Naive B cell (primary cell): ENCODE results near the gene RET. TPM values are rescaled to one million over a fixed set of nuclear protein-coding genes. Genes with fewer than 3 reads are reported as not detected.
A peak's percentile ranks its signal among the peaks of the same experiment; 100 is the strongest.

Experiments
- ATAC-seq, 2 donors: fragments of 150-1000 bp; cut with Tn5 transposase; 2 replicates each; pipeline ENCODE4 v1.10.0; 2021; ENCODE audit warnings: low read depth in 2 of 2, mild to moderate bottlenecking in 2 of 2, moderate library complexity in 2 of 2
- DNase-seq: peaks from one replicate; pipeline ENCODE4 v3.0.0; 2022
- H3K27ac Mint-ChIP-seq, 6 donors: one replicate each; pipeline ENCODE4 v1.8.0; 2020 to 2022; ENCODE audit warnings: mild to moderate bottlenecking in 6 of 6, mixed read lengths in 6 of 6, moderate library complexity in 5 of 6, inconsistent platforms in 2 of 6
- H3K27me3 Mint-ChIP-seq, 3 donors: one replicate each; pipeline ENCODE4 v1.8.0; 2021 to 2022; ENCODE audit warnings: mixed read lengths in 3 of 3, mild to moderate bottlenecking in 1 of 3
- H3K36me3 Mint-ChIP-seq, 2 donors: one replicate each; pipeline ENCODE4 v1.8.0; 2020 to 2022; ENCODE audit warnings: mixed read lengths in 2 of 2, inconsistent platforms in 1 of 2, mild to moderate bottlenecking in 1 of 2
- H3K4me1 Mint-ChIP-seq, 3 donors: one replicate each; pipeline ENCODE4 v1.8.0; 2020 to 2022; ENCODE audit warnings: mixed read lengths in 3 of 3, inconsistent platforms in 1 of 3, mild to moderate bottlenecking in 1 of 3, moderate library complexity in 1 of 3
- H3K4me3 Mint-ChIP-seq, 8 donors: one replicate each; pipeline ENCODE4 v1.8.0; 2020 to 2022; ENCODE audit warnings: mild to moderate bottlenecking in 8 of 8, mixed read lengths in 8 of 8, moderate library complexity in 8 of 8, inconsistent platforms in 2 of 8
- H3K9me3 Mint-ChIP-seq, 7 donors: one replicate each; pipeline ENCODE4 v1.8.0; 2020 to 2022; ENCODE audit warnings: mixed read lengths in 7 of 7, mild to moderate bottlenecking in 5 of 7, inconsistent platforms in 2 of 7, moderate library complexity in 1 of 7
- polyA plus RNA-seq, 6 donors: library from polyadenylated mRNA; unstranded; fragments of 300-500 nt; fragmentation: Illumina TruSeq; gene quantifications; one replicate each; pipeline ENCODE4 v1.2.3, GENCODE V29; 2021; ENCODE audit warnings: low read depth in 6 of 6

RET gene
- polyA plus RNA-seq, 6 donors from 2014 or later: not detected

DNA sequence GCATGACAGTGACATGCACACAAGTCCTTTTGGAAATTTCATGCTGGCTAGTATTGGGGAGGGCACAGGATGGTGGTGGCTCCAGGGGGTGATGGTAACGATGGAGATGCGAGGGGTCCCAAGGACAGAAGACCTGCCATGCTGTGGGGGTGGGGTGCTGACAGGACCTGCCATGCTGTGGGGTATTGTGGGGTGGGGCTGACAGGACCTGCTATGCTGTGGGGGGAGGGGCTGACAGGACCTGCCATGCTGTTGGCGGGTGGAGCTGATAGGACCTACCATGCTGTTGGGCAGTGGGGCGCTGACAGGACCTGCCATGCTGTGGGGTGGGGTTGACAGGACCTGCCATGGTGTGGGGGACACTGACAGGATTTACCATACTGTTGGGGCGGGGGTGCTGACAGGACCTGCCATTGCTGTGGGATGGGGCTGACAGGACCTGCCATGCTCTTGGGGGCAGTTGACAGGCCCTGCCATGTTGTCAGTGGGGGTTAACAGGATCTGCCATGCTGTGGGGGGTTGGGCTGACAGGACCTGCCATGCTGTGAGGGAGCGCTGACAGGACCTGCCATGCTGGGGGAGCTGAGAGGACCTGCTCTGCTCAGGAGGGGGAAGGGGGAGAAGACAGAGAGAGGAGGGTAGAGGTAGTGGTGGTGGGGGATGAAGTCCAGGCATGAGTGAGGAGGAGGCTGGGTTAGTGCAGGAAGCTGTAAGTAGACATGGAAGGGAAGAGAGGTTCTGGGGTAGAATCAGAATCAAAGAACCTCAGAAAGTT lies 36.2 kb upstream of the RET start:
- Mint-ChIP-seq H3K36me3 (no peaks in the 10 kb centered on the region), H3K27ac (peak overlapping the region in 1 of 6 donors; percentile 56), H3K9me3 (no peaks in the 10 kb centered on the region), H3K4me3 (no peak overlapping the region), H3K4me1 (peaks cover 2 to 8% (median 2%) of the 10 kb centered on the region in 3 donors), H3K27me3 (no peaks in the 10 kb centered on the region)
- ATAC-seq (no peak), DNase-seq (no peak)

DNA sequence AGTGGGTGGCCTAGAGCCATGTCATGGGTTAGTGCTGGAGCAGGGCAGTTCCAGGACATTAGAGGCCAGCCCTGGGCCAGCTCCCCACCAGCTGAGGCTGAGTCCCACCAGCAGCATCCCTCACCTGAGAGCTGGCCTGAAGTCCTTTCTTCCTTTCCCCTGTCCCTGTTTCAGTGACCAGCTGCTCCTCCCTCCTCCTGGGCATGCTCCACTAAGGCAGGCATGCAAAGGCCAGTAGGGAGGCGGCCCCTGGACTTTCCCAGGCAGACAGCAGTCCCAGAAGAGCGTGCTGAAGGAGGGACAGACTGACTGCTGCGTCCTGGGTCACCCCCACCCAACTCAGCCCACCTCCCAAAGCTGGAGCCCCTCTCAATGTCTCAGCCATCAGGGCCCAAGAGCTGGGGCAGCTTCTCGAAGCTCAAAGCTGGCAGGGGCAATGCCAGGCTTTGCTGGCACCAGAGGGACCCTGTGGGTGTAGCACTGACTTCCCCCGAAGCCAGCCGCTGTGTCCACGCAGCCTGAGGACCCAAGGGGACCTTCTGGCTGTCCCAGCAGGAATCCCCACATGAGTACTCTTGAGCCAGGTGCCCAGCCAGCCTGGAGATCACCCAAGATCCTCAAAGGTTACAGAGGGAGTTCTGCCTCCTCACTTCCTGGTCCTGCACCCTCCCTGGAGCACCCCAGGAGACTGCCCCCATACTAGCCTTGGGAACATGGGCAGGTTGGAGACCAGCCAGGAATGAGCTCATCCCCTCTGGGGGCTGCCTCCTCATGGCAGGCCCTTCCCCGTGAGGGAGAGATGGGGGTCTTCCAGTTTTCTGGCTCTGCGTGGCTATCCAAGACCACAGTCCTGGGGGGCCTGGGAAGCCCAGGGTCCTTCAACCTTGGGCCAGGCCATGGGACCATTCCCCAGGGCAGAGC lies 35.2 kb upstream of the RET start:
- H3K27ac Mint-ChIP-seq: no peak overlapping the region
- H3K36me3 Mint-ChIP-seq: no peaks in the 10 kb centered on the region
- peaks cover 2 to 8% (median 2%) of the 10 kb centered on the region in 3 donors for H3K4me1 Mint-ChIP-seq
- ATAC-seq: no peak
- H3K4me3 Mint-ChIP-seq: no peak overlapping the region
- DNase-seq: no peak
- H3K9me3 Mint-ChIP-seq: no peaks in the 10 kb centered on the region
- H3K27me3 Mint-ChIP-seq: no peaks in the 10 kb centered on the region

DNA sequence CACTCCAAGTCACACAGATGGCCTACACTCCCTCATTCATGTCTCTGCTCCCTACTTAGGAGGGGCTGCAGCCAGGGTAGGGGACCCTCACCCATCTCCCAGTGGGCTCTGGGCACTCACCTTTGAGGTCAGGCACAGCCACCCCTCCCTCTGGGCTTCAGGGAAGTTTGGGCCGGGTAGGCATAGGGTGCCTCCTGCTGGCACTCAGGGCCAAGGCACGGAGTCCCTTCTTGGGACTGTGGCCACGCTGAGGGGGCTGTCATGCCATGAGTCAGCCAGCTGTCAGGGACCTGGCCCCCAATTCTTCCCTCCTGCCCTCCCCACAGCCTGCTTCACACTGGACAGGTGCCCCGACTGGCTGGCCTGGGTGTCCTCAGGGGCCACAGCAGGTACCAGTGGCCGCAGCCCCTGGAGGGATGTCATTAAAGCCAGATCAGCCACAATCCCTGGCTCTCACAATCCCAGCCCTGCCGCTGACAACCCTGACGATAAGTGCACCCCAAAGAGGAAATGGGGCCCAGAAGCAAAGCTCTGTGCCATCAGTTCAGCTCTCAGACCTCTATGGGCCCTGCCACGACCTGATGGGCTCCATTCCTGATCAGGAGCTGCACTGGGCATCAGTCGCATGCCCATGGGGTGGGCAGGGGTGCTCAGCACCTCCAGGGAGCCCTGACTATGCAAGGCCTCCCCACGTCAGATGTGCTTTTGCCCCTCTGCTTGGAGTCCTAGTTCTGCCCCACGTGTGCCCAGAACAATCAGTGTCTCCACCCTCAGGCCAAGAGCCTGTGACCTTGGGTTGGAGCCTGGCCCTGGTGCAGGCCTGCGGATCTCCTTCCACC lies 34.1 kb upstream of the RET start:
- ATAC-seq (no peak), DNase-seq (no peak)
- Mint-ChIP-seq H3K27ac (no peak overlapping the region), H3K36me3 (no peaks in the 10 kb centered on the region), H3K9me3 (no peaks in the 10 kb centered on the region), H3K4me1 (peaks cover 2 to 8% (median 2%) of the 10 kb centered on the region in 3 donors), H3K27me3 (no peaks in the 10 kb centered on the region), H3K4me3 (no peak overlapping the region)

DNA sequence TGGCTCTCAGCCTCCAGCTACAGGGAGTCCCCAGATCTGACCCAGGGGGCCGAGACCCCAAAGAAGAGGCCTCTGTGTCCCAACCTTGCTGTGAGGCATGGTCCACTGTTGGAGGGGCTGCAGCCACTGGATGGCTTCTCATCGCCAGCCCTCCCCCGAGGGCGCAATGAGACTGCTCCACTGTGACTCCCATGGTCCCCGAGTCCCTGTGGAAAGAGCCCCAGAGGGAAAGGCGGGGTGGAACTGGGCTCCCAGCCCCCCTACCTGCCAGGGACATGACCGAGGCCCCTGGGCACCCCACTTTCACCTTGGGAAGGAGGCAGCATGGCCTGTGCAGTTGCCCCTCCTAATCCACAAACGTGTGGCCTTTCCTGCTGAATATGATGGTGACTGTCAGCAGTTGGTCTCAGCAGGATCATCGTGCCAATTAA lies 33.5 kb upstream of the RET start:
- no peak overlapping the region for H3K4me3 Mint-ChIP-seq
- ATAC-seq: no peak
- H3K4me1 Mint-ChIP-seq: peaks cover 2 to 8% (median 2%) of the 10 kb centered on the region in 3 donors
- no peaks in the 10 kb centered on the region for H3K36me3 Mint-ChIP-seq
- H3K27me3 Mint-ChIP-seq: no peaks in the 10 kb centered on the region
- no peak overlapping the region for H3K27ac Mint-ChIP-seq
- DNase-seq: no peak
- H3K9me3 Mint-ChIP-seq: no peaks in the 10 kb centered on the region

DNA sequence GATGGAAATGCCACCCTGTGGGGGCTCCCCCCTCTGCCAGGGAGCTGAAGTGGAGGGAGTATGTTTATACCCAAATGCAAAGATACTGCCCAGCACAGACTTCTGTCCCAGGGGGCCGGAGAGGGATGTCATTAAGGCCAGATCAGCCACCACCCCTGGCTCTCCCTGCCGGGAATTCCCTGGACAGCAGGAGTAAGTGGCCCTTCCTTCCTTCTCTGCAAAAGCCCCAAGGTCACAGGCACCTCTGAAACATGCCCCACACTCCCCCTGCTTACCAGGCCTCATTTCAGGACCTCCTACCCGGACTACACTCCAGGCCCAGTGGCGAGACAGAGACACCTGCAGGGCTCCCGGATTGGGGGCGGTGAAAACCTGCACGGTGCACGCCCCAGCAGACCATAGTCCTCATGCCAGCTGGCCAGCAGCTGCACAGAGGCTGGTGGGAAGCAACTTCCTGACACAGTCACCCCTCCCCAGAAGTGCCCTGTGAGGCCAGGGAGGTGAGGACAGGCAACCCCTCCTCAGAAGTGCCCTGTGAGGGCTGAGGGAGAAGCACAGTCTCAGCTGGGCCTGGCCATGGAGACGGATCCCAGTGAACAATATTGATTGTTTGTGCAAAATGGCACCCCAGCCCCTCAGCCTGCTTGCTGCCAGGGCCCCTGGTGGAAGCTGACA lies 33.0 kb upstream of the RET start:
- Mint-ChIP-seq H3K4me3 (peak overlapping the region in 2 of 8 donors; percentile 10 to 66), H3K27me3 (no peaks in the 10 kb centered on the region), H3K27ac (no peak overlapping the region), H3K4me1 (peaks cover 2 to 8% (median 2%) of the 10 kb centered on the region in 3 donors), H3K9me3 (no peaks in the 10 kb centered on the region), H3K36me3 (no peaks in the 10 kb centered on the region)
- no peak for DNase-seq
- ATAC-seq: no peak

DNA sequence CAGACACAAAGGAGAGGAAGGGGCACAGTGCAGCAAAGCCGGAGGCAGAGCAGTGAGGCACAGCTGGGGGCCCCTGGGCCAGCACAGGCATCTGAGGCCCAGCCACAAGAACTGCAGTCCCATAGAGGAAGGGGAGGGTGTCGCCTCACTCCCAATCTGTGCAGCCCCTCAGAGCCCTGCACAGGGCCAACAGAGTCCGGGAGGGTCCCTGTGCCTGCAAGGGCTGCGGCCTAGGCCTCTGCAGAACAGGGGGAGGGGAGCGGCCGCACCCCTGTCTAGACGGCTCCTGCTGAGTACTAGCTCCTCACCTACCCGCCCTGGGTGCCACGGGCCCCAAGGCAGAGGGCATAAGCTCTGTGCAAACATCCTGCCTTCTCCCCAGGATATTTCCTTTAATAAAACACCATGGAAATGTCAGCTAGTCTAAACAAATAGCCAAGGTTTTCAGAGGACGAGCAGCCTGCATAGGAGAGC lies 32.4 kb upstream of the RET start:
- H3K27ac Mint-ChIP-seq: peak overlapping the region in 2 of 6 donors; percentile 44 to 47
- ATAC-seq: no peak
- H3K36me3 Mint-ChIP-seq: no peaks in the 10 kb centered on the region
- H3K9me3 Mint-ChIP-seq: no peaks in the 10 kb centered on the region
- no peak for DNase-seq
- no peak overlapping the region for H3K4me3 Mint-ChIP-seq
- H3K27me3 Mint-ChIP-seq: peaks cover 0 to 5% (median 0%) of the 10 kb centered on the region in 3 donors
- peaks cover 2 to 8% (median 2%) of the 10 kb centered on the region in 3 donors for H3K4me1 Mint-ChIP-seq

DNA sequence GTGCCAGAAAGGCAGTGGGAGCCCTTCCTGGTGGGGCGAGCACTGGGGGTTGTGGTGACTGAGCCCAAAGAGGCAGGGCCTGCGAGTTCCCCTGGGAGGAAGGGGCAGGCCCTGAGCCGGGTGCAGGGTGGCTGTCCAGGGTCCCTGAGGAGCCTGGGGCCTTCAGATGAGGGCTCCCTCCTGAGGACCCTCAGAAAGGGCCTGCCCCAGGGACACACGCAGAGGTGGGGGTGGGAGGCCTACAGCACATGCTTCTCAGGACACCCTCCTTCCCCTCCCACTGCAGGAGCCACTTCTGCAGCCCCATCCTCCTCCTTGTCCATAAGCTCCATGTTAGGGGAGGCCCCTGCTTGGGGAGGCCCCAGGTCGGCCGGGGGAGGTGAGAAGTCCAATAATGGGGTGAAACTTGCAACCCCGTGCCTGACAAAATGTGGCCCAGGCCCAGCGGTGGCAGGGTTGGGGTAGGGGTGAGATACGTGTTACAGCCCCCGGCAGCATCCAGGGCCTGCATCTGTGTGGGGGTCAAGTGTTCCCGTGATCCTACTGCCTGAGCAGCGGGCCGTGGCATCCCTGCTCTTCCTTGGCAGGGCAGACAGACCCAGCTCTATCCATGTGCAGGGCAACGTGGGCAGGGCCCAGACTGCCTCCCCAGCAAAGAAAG lies 31.8 kb upstream of the RET start:
- Mint-ChIP-seq H3K27ac (peak overlapping the region in 1 of 6 donors; percentile 47), H3K4me1 (peaks cover 2 to 8% (median 2%) of the 10 kb centered on the region in 3 donors), H3K36me3 (no peaks in the 10 kb centered on the region), H3K27me3 (peaks cover 0 to 6% (median 0%) of the 10 kb centered on the region in 3 donors), H3K9me3 (no peaks in the 10 kb centered on the region), H3K4me3 (no peak overlapping the region)
- ATAC-seq: no peak
- DNase-seq: no peak

DNA sequence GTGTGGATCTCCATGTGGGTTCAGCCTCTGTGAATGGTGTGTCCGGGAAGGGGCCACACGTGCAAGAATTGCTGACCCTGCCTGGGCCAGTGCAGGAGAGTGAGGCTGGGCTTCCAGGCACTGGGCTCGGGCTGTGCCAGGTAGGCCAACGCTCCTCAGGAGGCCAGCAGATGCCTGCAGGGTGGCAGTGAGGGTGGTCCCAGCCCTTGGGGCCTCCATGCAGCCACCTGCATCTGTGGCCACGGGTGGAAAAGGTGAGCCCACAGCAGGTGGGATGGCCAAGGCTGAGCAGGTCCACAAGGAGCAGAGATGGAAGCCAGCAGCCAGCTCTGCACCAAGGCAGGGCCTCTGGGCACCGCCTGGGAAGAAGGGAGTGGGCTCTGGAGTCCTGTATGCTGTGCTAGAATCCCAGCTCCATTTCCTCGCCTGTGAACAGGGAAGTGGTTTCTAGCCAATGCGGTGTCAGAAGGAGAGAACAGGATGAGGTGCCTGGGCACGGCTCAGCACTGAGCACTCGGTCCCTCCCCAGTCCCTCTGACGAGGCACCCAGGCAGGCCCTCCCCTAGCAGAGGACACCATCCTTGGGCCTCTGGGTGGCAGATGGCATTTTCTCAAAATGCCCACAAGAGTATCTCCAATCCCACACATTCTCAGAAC lies 31.1 kb upstream of the RET start:
- Mint-ChIP-seq H3K36me3 (no peaks in the 10 kb centered on the region), H3K4me1 (peaks cover 2 to 8% (median 2%) of the 10 kb centered on the region in 3 donors), H3K27me3 (peaks cover 0 to 6% (median 0%) of the 10 kb centered on the region in 3 donors), H3K4me3 (no peak overlapping the region), H3K9me3 (no peaks in the 10 kb centered on the region), H3K27ac (no peak overlapping the region)
- DNase-seq (no peak), ATAC-seq (no peak)

DNA sequence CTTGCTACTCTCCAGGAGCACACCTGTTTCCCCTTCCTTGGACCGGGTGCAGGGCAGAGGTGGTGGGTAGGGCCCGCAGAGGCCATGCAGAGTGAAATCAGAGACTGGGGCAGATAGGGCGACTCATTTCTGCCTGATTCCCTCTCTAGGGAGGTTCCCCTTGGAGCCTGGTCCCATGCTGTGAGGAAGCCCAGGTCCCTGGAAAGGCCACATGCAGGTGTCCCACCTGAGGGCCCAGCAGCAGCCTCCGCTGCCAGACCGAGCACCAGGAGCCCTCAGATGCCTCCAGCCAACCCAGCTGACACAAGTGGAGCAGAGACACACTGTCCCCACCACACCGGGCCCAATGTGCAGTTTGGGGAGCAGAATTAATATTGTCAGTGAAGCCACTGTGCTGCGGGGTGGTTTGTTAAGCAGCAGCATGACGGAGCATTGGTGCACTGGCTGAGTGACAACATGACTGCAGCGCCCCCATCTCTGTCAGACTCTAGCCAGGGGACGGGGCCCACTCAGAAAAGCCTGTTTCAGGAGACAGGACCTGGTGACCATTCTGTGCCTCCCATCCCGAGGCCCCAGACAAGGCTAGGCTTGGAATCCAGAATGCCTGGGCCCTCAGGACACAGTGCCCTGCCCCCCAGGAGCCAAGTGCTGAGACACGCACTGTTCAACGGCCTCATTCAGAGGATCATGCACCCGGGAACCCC lies 30.4 kb upstream of the RET start:
- no peaks in the 10 kb centered on the region for H3K36me3 Mint-ChIP-seq
- H3K27ac Mint-ChIP-seq: no peak overlapping the region
- no peak for DNase-seq
- no peaks in the 10 kb centered on the region for H3K9me3 Mint-ChIP-seq
- H3K4me3 Mint-ChIP-seq: no peak overlapping the region
- H3K4me1 Mint-ChIP-seq: peaks cover 2 to 8% (median 2%) of the 10 kb centered on the region in 3 donors
- ATAC-seq: no peak
- H3K27me3 Mint-ChIP-seq: peaks cover 0 to 6% (median 0%) of the 10 kb centered on the region in 3 donors

DNA sequence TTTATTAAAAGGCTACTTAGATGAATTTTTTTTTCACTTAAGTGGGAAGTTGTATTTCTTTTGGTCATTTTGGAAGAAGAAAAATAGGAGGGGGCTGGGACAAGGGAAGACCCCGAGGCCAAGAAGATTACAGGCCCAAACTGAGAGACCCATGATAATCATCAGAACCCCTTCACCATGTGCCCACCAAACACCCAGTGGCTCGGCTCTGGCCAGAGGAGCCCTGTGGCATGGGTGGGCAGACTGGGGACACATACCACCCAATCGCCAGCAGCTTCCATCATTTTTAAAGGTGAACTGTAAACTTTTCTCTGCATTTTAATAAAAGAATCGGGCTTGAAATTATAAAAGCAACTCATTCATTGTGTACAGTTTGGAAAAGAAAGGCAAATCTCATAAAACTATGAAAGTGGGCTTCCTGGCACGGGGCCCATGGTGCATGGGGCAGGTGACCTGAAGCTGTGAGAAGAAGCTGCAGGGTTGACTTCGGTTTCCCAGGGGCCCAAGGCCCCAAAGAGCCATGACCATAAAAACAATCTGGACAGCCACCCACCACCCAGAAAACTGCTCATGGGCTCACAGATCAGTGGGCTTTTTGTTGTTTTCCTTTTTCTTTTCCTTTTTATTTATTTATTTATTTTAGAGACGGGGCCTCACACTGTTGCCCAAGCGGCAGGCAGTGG lies 29.4 kb upstream of the RET start:
- Mint-ChIP-seq H3K9me3 (no peaks in the 10 kb centered on the region), H3K27me3 (peaks cover 0 to 6% (median 0%) of the 10 kb centered on the region in 3 donors), H3K4me1 (peaks cover 2 to 8% (median 2%) of the 10 kb centered on the region in 3 donors), H3K27ac (no peak overlapping the region), H3K4me3 (no peak overlapping the region), H3K36me3 (no peaks in the 10 kb centered on the region)
- no peak for ATAC-seq
- no peak for DNase-seq
